PC-3 (cell line): ENCODE data around the gene TXN.

Experiments
- EZH2 ChIP-seq: fragments of 300-600 bp; sonication (generic); IDR thresholded peaks from one replicate; pipeline ENCODE4 v1.6.1; 2017; ENCODE audit warnings: antibody characterized with exemption, mild to moderate bottlenecking, low read length; ENCODE audit not compliant: unreplicated experiment
- TF ChIP-seq, protein P1 (sequence below): fragments of 300-600 bp; sonication (generic); conservative IDR thresholded peaks from 2 replicates; pipeline ENCODE4 v1.5.1; 2017; ENCODE audit warnings: antibody characterized with exemption, low read depth, mild to moderate bottlenecking, low read length

DNA sequence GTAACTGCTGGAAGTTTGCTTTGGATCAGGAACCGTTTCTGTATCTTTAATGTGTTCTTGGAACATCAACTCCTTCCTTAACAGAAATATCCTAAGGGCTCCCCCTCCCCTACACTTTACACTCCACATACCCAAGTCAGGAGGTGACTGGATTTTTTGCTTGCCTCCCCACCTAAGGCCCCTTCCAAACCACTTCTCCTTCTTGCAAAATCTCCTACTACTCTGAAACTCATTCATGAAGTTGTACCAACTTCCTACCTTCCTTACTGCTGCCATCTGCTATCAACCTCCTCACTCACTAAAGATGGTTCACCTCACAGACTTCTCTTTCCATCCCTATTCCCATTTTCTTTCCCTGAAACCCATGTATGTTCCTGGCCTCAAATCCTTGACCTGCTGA lies 16.1 kb downstream of the TXN start:
- TF ChIP-seq, protein P1, sequence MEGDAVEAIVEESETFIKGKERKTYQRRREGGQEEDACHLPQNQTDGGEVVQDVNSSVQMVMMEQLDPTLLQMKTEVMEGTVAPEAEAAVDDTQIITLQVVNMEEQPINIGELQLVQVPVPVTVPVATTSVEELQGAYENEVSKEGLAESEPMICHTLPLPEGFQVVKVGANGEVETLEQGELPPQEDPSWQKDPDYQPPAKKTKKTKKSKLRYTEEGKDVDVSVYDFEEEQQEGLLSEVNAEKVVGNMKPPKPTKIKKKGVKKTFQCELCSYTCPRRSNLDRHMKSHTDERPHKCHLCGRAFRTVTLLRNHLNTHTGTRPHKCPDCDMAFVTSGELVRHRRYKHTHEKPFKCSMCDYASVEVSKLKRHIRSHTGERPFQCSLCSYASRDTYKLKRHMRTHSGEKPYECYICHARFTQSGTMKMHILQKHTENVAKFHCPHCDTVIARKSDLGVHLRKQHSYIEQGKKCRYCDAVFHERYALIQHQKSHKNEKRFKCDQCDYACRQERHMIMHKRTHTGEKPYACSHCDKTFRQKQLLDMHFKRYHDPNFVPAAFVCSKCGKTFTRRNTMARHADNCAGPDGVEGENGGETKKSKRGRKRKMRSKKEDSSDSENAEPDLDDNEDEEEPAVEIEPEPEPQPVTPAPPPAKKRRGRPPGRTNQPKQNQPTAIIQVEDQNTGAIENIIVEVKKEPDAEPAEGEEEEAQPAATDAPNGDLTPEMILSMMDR = no peak
- TF ChIP-seq EZH2 = no peak
